HG03439 (cell line): ENCODE measurements around the gene DSP.

Source experiments
- ATAC-seq: cut with Tn5 transposase; IDR thresholded peaks from one replicate; pipeline ENCODE4 v1.9.1; 2021; ENCODE audit warnings: mild to moderate bottlenecking, moderate library complexity; ENCODE audit not compliant: unreplicated experiment

The DSP gene

DNA sequence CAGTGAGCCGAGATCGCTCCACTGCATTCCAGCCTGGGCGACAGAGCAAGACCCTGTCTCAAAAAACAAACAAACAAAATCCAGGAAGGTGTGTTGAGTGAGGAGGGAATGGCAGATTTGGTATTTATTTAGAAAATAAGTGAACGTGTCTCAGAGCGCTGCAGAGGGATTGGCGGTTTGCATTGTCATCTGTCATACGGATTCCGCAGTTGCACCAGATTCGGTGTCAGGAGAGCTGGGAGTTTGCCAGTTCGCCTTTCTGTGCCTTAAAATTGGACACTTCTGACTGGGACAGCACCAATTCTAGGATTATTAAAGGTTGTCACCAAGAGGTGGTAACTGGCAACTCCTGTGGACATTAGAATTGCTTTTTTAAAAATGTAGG lies 49.4 kb downstream of the DSP start:
- ATAC-seq = no peak

DNA sequence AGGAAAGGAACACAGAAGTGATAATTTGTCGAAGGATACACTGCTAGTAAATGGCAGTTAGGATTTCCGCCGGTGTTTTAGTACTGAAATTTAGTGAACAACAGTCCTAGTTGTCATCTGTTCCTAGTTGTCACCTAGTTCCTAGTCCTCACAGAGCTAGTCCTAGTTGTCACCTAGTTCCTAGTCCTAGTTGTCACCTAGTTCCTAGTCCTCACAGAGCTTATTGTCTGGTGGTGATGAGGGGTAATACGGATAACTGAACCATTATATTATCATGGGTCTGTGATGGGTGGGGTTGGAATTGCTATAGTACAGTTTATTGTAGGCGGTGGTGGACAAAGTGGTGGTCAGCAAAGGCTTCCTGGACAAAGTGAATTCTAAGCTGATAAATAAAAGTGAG lies 50.3 kb downstream of the DSP start:
- no peak for ATAC-seq

DNA sequence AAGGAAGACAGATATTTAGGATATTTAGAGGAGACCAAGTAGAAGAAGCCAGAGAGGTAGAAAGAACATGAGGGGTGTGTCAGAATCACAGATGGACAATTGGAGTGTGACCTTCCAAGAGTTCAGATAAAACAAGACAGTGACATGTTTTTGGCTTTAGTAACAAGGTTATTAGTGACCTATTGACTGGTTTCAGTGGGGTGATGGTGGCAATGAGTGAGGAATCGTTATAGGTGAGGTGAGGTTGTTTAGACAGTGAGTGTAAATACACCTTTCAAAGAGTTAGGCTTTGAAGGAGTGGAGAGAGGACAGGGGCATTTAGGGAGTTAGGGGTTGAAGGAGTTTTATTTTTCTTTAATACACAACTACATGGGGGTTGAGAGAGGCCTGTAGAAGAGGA lies 51.8 kb downstream of the DSP start:
- no peak for ATAC-seq

DNA sequence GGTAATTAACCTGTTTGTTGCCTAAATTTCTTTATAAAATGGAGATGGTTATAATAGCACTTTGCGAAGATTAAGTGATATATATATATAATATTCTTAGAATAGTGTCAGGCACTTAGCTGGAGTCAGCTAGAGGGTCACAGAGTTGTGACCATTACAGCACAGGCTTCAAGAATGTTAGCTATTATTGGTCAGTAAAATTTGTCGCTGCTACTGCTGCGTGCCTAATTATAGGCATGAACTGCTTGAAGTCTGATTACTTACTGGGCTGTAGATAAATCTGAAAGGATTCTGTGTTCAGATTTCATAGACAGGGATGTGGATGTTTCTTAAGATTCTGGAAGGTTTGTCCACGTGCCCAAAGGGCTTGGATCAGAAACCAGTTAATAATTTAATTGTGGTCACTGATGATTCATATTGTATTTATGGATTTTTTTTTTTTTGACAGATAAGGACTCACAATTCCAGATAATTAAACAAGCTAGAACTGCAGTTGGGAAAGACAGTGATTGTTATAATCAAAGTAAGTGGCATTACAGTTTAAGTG lies 53.2 kb downstream of the DSP start:
- ATAC-seq = no peak

DNA sequence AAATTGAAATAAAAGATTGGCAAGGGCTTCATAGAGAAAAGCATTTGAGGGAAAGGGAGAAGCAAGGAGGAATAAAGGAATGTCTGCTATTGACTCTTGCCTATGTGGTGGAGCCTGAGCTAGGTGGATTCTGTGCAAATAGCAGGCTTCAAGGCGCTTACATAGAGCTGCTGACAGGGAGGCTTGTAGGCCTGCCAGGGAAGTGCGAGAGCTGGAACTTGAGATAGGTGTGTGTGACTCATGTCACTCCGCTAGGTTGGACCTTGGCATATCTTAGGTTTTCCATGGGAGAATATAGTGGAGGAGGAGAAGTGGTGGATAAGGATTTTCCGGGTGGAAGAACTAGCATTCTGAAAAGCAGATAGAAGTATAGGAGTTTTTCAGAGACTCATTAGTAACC lies 62.5 kb downstream of the DSP start:
- no peak for ATAC-seq

DNA sequence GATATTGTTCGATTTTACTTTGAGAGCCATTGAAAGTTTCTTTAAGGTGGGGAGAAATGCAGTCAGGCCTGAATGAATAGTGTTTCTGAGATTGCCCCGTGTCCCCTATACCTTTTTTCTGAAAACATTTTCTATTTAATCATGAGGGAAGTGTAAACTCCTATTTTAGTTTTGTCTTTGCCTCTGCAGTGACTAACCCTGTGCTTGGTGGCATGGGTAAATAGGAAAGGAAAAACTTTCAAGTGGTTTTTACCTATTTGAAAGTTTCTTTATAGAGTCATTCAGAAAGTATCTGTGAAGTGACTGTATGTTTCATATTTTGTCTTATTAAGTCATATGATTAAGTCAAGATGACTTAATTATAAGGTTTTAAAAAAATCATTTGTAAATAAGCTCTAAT lies 63.0 kb downstream of the DSP start:
- ATAC-seq = no peak

DNA sequence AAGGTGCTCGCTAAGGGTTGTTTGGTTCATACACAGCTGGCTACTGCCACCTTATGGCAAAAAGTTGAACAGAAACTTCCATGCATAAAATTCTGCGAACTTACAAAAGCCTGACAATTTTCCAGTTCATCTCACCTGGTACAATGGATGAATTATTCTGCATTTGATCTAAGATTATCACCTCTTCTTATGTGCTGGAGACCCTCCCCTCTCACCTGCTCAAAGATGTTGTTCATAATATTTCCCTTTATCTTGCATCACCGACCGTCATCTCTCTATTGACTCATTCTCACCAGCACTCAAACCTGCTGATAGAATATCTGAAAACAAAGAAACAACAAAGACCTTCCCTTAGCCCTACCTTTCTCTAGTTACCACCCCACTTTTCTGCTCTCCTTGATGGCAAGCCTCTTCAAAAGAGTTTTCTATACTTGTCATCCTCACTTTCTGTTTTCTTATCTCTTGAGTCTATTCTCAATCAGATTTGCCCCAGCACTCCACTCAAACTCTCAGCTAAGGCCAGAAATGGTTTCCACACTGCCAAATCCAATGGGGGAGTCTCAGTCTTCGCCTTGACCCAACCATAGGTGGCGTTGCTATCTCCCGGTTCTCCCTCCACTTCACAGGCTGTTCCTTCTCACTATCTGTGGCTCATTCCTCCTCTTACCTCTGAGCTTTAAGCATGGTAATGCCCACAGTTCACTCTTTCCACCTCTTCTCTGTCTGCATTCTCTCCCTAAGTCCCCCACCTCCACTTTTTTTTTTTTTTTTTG lies 74.3 kb downstream of the DSP start:
- ATAC-seq = no peak

DNA sequence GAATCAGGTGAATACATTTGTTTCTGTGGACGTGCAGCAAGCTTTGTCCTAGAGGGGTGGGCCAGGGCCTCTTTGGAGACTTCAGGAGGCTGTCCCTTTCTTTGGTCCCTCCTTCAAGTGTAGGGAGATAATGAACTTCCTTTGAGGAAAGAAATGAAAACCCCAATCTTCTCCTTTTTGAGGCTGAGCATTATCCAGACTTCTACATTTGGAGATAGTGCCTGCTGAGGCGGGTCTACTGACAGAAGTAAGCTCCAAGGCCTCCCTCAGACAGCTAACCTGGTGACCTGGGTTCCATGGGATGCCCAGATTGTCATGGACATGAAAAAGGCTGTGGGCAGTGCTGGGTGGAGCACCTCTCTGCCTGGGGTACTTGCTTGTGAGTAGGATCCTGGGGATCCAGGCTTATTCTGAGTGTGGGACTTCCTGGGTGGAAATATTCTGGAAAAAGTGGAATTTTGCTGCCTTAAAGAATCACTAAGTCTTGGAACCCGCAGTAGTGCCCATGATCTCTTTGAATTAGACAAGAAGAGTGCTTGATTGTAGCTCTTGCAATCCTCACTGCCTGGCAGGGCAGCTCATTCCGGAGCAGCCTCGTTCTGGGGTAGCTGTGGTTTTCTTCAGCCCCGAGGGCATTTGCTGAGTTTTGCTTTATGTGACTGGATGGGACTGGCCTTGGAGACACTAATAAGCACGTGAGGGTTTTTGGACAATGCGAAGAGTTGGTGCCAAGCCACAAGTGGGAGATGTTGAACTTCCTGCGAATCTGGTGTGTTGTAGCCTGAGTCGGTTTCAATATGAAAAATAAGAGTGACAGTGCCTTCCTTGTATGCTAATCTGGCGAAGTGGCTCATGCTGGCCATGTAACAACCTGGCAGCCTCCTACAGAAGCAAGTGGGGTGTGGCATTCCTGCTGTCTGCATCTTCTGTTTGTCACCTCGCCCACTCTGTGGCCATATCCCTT lies 76.6 kb downstream of the DSP start:
- ATAC-seq = no peak

DNA sequence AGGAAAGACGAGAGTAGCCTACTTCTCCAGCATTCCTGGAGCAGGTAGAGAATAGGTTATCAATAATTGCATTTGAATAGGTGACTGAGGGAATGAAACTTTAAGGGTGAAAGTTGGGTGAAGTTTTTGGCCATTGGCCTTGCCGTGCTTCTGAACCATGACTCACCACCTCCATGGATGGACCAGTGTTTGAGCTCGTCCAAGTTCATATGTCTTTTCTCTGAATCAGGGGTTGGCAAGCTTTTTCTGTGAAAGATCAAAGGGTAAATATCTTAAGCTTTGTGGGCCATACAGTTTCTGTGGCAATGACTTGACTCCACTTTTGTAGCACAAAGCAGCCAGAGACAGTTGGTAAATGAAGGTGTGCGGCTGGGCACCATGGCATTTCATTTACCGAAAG lies 80.3 kb downstream of the DSP start:
- no peak for ATAC-seq

DNA sequence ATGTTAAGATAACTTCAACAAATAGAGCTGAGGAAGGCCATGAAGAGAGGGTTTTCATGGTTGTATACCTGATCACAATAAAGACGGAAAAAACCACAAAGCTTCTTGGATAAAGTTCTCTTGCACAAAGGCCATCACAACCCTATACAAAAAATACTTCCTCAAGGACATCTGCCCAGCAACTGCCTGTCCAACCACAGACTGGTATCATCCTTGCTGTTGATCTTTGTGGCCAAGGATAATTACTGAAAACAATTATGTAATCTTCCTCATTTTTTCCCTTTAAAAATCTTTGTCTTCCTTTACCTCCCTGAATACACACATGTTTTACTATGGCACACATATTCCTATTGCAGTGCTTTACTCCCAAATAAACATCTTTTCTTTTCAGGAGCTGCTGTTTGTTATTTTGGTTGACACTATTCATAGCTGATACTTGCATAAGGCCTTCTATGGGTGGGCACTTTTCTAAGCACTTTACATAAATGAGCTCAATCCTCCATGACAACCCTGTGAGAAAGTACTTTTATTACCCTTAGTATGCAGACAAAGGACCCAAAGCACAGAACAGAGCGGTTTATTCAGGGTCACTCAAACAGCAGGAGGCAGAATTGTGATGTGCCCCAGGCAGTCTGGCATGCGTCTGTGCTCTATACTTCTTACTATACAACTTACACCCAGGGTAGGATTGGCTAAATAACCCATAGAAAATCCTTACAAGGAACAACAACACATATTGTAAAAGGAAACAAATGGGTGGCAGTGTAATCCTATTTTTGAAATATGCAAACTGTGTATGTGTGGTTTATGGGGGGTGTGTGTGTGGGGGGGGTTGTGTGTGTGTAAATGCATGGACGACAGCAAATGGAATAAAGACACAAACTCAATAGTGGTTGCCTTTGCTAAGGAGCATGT lies 83.6 kb downstream of the DSP start:
- ATAC-seq = no peak

DNA sequence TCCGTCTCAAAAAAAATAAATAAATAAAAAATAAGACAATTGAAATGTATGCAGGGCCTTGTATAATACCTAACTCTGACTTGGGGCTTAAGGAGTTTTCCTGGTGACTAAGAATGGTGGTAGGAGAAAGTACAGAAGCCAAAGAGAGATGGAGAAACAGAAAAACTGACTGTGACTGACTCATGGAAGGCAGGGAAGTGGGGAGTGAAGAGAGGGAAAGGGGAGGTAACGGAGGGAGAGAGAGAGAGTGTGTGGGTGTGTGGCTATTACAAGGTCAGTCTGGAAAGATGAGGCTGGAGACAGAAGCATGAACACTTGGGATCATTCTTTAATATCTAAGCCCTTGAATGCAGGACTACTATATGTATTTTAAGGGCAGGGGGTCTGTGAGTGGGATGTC lies 87.0 kb downstream of the DSP start:
- no peak for ATAC-seq

DNA sequence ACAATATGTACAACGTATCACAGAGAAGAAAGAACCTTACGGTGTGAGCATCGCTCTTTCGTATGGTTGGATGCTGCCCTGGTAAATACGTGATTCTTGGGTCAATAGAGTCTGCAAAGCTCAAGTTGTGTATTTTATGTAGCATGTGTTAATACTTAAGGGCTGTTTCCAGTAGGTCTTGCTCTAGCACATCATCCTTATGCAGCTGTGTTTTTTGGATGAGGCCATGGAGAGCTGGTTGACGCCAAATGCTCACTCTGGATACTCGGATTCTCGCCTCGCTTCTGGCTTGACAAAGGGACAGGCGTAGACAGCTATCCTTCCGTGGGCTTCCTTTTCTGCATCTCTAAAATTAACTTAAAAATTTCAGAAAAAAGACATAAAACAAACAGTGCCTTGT lies 87.4 kb downstream of the DSP start:
- ATAC-seq = no peak

DNA sequence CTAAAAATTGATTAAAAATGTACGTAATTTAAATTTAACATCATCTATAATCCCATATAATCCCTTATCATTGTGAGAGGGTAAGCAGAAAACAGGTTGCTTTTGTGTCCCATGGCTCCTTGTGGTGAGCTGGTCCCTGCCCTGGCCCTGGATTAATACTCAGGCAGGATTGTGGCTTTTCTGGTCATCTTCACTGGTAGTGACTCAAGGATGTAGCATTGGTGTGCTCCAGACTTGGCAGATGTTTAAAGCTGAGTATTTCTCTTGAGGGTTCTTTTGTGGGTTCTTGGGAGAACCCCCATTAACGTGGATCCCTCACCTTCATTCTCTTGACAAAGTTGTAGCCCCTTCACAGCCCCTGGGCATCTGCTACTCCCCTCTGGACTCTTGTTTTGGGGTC lies 87.8 kb downstream of the DSP start:
- ATAC-seq = no peak

DNA sequence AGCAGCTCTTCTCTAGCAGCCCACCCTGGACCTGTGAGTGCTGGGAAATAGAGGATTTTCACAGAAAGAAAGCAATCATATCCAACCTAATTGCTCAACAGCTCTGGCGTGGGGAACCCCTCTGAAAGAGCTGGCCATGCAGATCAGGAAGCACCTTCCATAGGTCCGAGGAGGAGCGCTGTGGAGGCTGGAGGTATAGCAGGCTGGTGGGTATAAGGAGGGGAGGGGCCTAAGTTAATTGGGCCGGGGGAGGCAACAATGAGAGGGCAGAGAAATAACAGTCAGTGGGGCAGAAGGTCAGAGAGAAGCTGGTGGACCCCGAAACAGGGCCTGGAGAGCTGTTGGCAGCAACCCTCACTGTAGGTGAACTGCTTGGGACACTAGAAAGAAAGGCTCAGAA lies 89.3 kb downstream of the DSP start:
- no peak for ATAC-seq

DNA sequence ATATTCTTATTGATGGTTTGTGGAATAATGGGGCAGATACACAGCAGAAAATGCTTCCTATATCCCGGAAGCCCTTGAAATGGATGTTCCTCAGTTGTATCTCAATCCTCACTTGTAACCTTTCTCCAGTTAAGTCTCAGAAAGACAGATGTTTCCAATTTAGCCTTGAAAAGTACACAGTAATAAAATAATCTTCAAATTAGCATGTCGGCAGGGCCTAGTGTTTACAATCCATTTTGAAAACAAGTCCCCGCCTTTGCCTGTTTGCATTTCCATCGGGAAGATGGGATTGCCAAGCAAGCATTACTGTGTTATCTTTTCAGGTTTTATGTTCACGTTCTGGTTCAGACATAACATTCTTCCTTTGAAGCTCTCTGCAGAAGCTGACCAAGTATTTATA lies 90.0 kb downstream of the DSP start:
- no peak for ATAC-seq

DNA sequence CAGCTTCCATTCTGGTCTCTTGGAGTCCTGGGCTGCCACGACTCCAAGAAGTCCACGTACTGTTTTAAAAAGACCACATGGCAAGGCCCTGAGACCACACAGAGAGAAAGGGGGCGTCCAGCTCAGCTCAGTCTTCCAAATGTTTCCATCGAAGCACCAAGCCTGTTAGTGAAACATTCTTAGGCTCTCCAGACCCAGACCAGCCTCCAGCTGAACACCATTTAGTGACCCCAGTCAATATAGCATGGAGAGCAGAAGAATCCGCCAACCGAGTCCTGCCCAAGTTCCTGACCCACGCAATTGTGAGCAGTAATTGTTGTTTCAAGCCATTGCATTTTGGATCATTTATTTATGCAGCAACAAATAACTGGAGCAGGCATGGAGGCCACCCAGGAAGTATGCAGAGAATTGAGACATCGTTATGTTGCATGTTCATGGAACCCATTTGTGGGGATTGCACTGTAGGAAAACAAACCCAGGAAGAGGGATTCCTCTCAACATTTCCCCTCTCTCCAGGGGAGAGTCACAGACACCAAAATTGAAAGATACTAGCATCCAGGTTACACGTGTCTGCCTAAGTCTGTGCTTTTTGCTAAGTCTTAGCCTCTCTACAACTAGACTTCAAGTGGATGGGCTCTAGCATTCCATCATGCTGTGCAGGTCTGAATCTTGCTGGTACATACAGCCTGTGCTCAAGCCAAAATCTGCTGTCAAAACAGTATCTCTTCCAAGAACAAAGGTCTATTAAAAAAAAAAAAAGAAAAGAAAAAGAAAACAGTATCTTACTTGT lies 91.2 kb downstream of the DSP start:
- ATAC-seq = no peak

DNA sequence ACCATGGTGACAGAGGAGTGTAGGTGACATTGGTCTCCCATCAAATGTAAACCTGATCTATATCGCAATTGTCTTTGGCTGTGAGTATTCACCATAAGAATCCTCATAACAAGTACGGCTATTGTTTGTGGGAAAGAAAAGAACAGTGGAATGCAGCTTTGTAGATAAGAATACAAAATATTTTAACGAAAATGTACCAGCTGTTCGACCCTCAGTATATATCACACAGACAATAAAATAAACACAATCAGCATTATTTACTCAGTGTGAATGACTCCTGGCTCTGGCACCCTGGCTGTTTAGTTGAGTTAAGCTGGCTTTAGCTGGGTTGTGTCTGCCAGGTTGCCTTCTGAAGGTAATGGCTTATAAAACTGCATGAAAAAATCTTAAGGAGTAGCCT lies 91.9 kb downstream of the DSP start:
- ATAC-seq = no peak

DNA sequence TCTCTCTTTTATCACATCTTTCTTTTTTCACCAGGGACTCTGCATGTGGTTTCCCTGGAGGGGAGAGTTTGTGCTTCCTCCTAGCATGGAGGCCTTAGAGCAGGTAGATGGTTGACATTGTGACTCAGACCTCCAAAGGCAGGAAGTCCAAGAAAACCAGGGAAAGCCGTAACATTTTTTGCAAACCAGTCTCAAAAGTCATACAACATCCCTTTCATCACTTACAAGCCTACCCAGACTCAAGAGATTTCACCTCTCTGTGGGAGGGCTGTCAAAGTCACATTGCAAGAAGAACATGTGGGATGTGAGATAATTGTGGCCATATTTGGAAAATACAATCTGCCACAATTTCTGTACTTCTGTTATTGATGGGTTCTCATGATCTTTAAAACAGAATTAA lies 94.7 kb downstream of the DSP start:
- no peak for ATAC-seq
